Measurements from ENCODE around the gene HOXB4.

Gene HOXB4

GRCh38 chr17:48567646-48568354 lies 10.3 kb downstream of the HOXB4 start:
- H3K9me3 ChIP-seq (ENCODE audit: insufficient read depth, low read length), result no peaks in the 10 kb centered on the region
- H3K9ac ChIP-seq (ENCODE audit: low read length), result no peak overlapping the region
- H3K4me1 ChIP-seq (ENCODE audit: low read length), result peaks cover 20% of the 10 kb centered on the region
- H3K4me2 ChIP-seq (ENCODE audit: low read length), result no peak overlapping the region
- TF ChIP-seq EZH2phosphoT487 (IDR thresholded peaks at IDR 0.05; ENCODE audit: low read depth) (no peak), CTCF (IDR thresholded peaks at IDR 0.05; ENCODE audit: low read depth, low read length) (no peak)
- peaks cover 48% of the 10 kb centered on the region for H3K36me3 ChIP-seq (replicated peaks; ENCODE audit: low read depth, low read length)
- H2AFZ ChIP-seq (ENCODE audit: low read depth, low read length), result no peak overlapping the region
- peaks cover 48% of the 10 kb centered on the region for H3K79me2 ChIP-seq (ENCODE audit: low read length)
- no peak overlapping the region for H3K4me3 ChIP-seq (ENCODE audit: low read length)
- H4K20me1 ChIP-seq (ENCODE audit: insufficient read depth, low read length), result peaks cover 4% of the 10 kb centered on the region; the same call in 1 of the 2 replicates
- no peaks in the 10 kb centered on the region for H3K27me3 ChIP-seq (ENCODE audit: low read depth, low read length)
- no peak overlapping the region for H3K27ac ChIP-seq (ENCODE audit: low read length)

GRCh38 chr17:48567209-48567608 lies 10.9 kb downstream of the HOXB4 start:
- Histone ChIP-seq H3K27ac (ENCODE audit: low read length) (no peak overlapping the region), H3K27me3 (ENCODE audit: low read depth, low read length) (no peaks in the 10 kb centered on the region), H2AFZ (ENCODE audit: low read depth, low read length) (no peak overlapping the region), H3K4me2 (ENCODE audit: low read length) (no peak overlapping the region), H3K36me3 (replicated peaks; ENCODE audit: low read depth, low read length) (peaks cover 44% of the 10 kb centered on the region), H4K20me1 (ENCODE audit: insufficient read depth, low read length) (peaks cover 4% of the 10 kb centered on the region; the same call in 1 of the 2 replicates), H3K4me3 (ENCODE audit: low read length) (no peak overlapping the region), H3K9ac (ENCODE audit: low read length) (no peak overlapping the region), H3K4me1 (ENCODE audit: low read length) (peaks cover 26% of the 10 kb centered on the region), H3K79me2 (ENCODE audit: low read length) (peaks cover 54% of the 10 kb centered on the region), H3K9me3 (ENCODE audit: insufficient read depth, low read length) (no peaks in the 10 kb centered on the region)
- no peak for TF ChIP-seq EZH2phosphoT487 (IDR thresholded peaks at IDR 0.05; ENCODE audit: low read depth)
- TF ChIP-seq CTCF (IDR thresholded peaks at IDR 0.05; ENCODE audit: low read depth, low read length), result no peak

DNA sequence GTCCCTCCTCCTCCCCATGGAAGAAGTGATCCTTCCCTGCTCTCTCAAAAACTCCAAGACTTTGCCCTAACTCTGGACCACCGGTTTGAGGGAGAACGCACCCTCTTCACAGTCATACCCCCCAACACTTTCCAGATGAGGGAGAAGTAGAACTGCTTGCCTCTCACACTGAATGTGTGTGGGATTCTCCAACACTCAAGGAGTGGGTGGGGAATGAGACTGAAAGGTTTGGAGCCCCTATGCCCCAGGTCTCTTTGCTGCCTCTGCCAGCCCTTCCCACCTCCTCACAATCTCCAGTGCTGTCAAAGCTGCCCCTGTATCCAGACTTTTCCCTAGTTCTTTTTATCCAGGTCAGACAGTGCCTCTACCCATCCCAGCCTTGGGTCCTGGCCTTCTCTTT lies 11.4 kb downstream of the HOXB4 start:
- TF ChIP-seq CTCF (IDR thresholded peaks at IDR 0.05; ENCODE audit: low read depth, low read length) (no peak), EZH2phosphoT487 (IDR thresholded peaks at IDR 0.05; ENCODE audit: low read depth) (no peak)
- Histone ChIP-seq H3K4me2 (ENCODE audit: low read length) (no peak overlapping the region), H3K4me1 (ENCODE audit: low read length) (peaks cover 31% of the 10 kb centered on the region), H2AFZ (ENCODE audit: low read depth, low read length) (no peak overlapping the region), H3K36me3 (replicated peaks; ENCODE audit: low read depth, low read length) (peaks cover 39% of the 10 kb centered on the region), H3K27me3 (ENCODE audit: low read depth, low read length) (no peaks in the 10 kb centered on the region), H3K9ac (ENCODE audit: low read length) (no peak overlapping the region), H3K4me3 (ENCODE audit: low read length) (no peak overlapping the region), H3K9me3 (ENCODE audit: insufficient read depth, low read length) (no peaks in the 10 kb centered on the region), H3K79me2 (ENCODE audit: low read length) (peaks cover 55% of the 10 kb centered on the region), H4K20me1 (ENCODE audit: insufficient read depth, low read length) (peaks cover under 1% of the 10 kb centered on the region; the same call in 1 of the 2 replicates), H3K27ac (ENCODE audit: low read length) (no peak overlapping the region)

DNA sequence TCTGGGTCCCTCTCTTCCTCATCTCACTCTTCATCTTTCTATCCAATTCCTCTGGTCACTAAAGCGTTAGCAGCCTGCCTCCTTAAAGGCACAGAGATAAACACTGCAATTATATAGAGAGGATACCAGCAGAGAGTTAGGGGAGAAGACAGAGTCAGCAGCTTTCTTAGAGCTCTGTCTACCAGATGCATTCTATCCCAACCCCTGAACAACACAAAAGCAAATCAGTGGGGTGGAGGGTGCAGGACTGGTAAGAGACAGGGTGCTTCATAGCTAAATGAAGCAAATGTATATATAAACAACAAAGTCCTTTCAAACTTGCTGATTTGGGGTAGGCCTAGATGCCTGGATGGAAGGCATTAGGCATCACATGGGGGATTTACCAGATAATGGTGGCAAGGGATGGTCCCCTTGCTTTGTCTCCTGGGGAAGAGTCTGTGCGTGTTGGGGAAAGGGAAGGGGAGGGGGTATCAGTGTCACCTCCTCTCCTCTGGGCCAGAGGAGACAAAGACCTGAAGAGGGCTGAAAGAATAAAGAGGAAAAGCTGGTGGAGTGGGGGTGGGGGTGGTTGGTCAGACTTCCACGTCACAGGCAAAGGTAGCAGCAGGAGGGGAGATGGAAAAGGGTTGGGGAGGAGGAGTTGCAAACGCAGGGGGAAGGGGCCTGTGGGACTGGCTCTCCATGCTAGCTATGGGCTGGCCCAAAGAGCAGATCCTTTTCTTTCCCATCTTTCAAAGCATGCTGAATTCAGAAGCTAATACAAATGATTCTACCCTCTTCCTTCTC lies 12.0 kb downstream of the HOXB4 start:
- Histone ChIP-seq H3K4me1 (ENCODE audit: low read length) (peaks cover 37% of the 10 kb centered on the region), H3K4me3 (ENCODE audit: low read length) (no peak overlapping the region), H3K9ac (ENCODE audit: low read length) (no peak overlapping the region), H3K79me2 (ENCODE audit: low read length) (peaks cover 59% of the 10 kb centered on the region), H3K4me2 (ENCODE audit: low read length) (no peak overlapping the region), H3K9me3 (ENCODE audit: insufficient read depth, low read length) (no peaks in the 10 kb centered on the region), H3K27me3 (ENCODE audit: low read depth, low read length) (no peaks in the 10 kb centered on the region), H3K27ac (ENCODE audit: low read length) (no peak overlapping the region), H2AFZ (ENCODE audit: low read depth, low read length) (no peak overlapping the region), H4K20me1 (ENCODE audit: insufficient read depth, low read length) (no peaks in the 10 kb centered on the region), H3K36me3 (replicated peaks; ENCODE audit: low read depth, low read length) (peaks cover 40% of the 10 kb centered on the region)
- no peak for TF ChIP-seq EZH2phosphoT487 (IDR thresholded peaks at IDR 0.05; ENCODE audit: low read depth)
- no peak for TF ChIP-seq CTCF (IDR thresholded peaks at IDR 0.05; ENCODE audit: low read depth, low read length)
